Subcutaneous abdominal adipose tissue (tissue), 5 donors: ENCODE measurements around the gene C17orf50.
A peak's percentile ranks its signal among the peaks of the same experiment; 100 is the strongest.

Experiments
- H3K27ac ChIP-seq: one replicate; pipeline ENCODE4 v1.7.0; 2013; ENCODE audit warnings: low read depth, mild to moderate bottlenecking, inconsistent platforms, low read length, moderate library complexity
- H3K27me3 ChIP-seq, 5 donors: one replicate each; pipeline ENCODE4 v1.7.0; 2013; ENCODE audit warnings: low read length in 5 of 5, inconsistent platforms in 1 of 5; ENCODE audit not compliant: control insufficient read depth in 5 of 5, insufficient read depth in 4 of 5
- H3K36me3 ChIP-seq, 5 donors: one replicate each; pipeline ENCODE4 v1.7.0; 2013; ENCODE audit warnings: low read length in 5 of 5; ENCODE audit not compliant: control insufficient read depth in 5 of 5, insufficient read depth in 5 of 5
- H3K4me1 ChIP-seq, 5 donors: one replicate each; pipeline ENCODE4 v1.7.0; 2013; ENCODE audit warnings: low read length in 5 of 5, mild to moderate bottlenecking in 3 of 5, moderate library complexity in 1 of 5; ENCODE audit not compliant: control insufficient read depth in 5 of 5, insufficient read depth in 5 of 5
- H3K4me3 ChIP-seq, 5 donors: one replicate each; pipeline ENCODE4 v1.7.0; 2013; ENCODE audit warnings: low read length in 5 of 5, low read depth in 1 of 5
- H3K9ac ChIP-seq, 5 donors: one replicate each; pipeline ENCODE4 v1.7.0; 2013; ENCODE audit warnings: low read length in 5 of 5, mild to moderate bottlenecking in 4 of 5, moderate library complexity in 3 of 5
- H3K9me3 ChIP-seq, 5 donors: one replicate each; pipeline ENCODE4 v1.7.0; 2013; ENCODE audit warnings: low read length in 5 of 5; ENCODE audit not compliant: control insufficient read depth in 5 of 5
- donor health status: healthy.
- donor health status: healthy.
- donor health status: healthy.
- donor health status: healthy.
- donor health status: healthy.

C17orf50 gene

GRCh38 chr17:35742896-35743477, 17.7 kb upstream of the C17orf50 start:
- Histone ChIP-seq H3K9me3 (no peaks in the 10 kb centered on the region), H3K27ac (no peak overlapping the region), H3K4me1 (peaks cover 0 to 17% (median 9%) of the 10 kb centered on the region in 5 donors), H3K4me3 (no peak overlapping the region), H3K27me3 (peaks cover 4 to 45% (median 25%) of the 10 kb centered on the region in 5 donors), H3K9ac (no peak overlapping the region), H3K36me3 (no peaks in the 10 kb centered on the region)

GRCh38 chr17:35743626-35744328, 16.9 kb upstream of the C17orf50 start:
- Histone ChIP-seq H3K9ac (no peak overlapping the region), H3K36me3 (no peaks in the 10 kb centered on the region), H3K9me3 (no peaks in the 10 kb centered on the region), H3K4me1 (peaks cover 0 to 25% (median 10%) of the 10 kb centered on the region in 5 donors), H3K27ac (no peak overlapping the region), H3K27me3 (peaks cover 4 to 53% (median 28%) of the 10 kb centered on the region in 5 donors), H3K4me3 (no peak overlapping the region)

DNA sequence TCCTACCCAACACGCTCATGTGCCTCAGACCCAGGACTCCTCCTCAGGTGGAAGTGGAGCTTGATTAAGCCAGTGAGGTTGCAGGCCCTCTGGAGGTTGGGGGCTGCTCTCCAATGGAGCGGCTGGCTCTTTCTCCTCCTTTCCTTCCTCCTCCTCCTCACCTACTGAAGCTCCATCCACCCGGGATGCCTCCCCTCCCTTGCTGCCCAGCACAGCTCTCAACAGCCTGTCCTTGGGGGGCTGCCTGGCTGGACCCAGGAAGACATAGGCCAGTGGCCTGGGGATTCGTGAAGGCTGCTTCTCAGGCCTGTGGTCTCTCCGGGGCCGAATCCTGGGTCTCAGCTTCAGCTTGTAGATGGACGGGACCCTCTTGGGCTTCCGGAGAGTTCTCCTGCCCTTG, 15.9 kb upstream of the C17orf50 start:
- peaks cover 4 to 64% (median 38%) of the 10 kb centered on the region in 5 donors for H3K27me3 ChIP-seq
- H3K36me3 ChIP-seq: no peaks in the 10 kb centered on the region
- H3K4me1 ChIP-seq: peaks cover 0 to 32% (median 16%) of the 10 kb centered on the region in 5 donors
- no peaks in the 10 kb centered on the region for H3K9me3 ChIP-seq
- no peak overlapping the region for H3K27ac ChIP-seq
- H3K9ac ChIP-seq: no peak overlapping the region
- no peak overlapping the region for H3K4me3 ChIP-seq

DNA sequence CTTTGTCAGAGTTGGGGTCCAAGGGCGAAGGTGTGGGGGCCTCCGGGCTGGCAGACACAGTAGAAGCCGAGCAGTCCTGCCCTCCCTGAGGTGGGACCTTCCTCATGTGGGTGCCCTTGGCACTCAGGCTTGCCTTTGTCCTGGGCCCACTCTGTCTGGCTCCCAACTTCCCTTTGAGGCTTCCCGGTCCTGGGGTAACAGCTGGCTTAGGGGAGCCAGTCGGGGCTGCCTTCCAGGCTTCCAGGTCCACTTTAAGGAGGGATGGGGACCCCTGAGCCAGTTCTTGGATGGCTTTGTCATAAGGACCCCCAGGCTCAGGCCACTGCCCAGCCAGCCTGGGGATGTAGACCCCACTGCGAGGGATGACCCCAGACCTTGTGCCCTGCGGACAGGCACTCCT, 15.4 kb upstream of the C17orf50 start:
- Histone ChIP-seq H3K36me3 (no peaks in the 10 kb centered on the region), H3K27ac (no peak overlapping the region), H3K9me3 (no peaks in the 10 kb centered on the region), H3K4me1 (peaks cover 0 to 36% (median 21%) of the 10 kb centered on the region in 5 donors), H3K27me3 (peaks cover 4 to 66% (median 40%) of the 10 kb centered on the region in 5 donors), H3K9ac (no peak overlapping the region), H3K4me3 (no peak overlapping the region)

DNA sequence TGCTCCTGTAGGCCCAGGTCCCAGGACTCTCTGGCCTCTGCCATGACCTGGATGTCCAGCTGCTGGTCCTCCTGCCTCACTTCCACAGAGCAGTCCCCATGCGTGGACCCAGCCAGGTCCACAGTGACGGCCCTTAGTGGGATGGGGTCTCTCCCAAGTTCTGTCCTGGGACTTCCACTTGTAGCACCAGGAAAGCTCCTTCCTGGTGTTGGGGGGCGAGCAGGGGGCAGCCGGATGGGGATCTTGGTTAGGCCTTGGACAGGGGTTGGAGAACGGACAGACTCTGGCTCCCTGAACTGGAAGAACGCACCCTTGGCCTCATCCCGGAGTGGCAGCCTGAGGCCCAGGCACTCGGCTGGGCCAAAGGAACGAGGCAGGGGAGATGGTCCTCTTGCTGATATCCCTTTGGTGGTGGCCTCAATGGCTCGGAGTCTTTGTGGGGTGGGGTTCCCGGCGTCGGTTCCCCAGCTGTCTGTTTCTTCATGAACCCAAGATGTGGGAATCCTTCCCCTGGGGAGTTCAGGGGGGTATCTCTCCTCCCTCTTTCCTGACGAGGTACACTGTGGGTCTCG, 14.9 kb upstream of the C17orf50 start:
- H3K27me3 ChIP-seq: peaks cover 3 to 65% (median 41%) of the 10 kb centered on the region in 5 donors
- no peak overlapping the region for H3K27ac ChIP-seq
- no peaks in the 10 kb centered on the region for H3K36me3 ChIP-seq
- H3K4me1 ChIP-seq: peaks cover 0 to 40% (median 27%) of the 10 kb centered on the region in 5 donors
- no peak overlapping the region for H3K9ac ChIP-seq
- H3K4me3 ChIP-seq: no peak overlapping the region
- H3K9me3 ChIP-seq: no peaks in the 10 kb centered on the region

GRCh38 chr17:35747540-35748017, 13.1 kb upstream of the C17orf50 start:
- H3K27me3 ChIP-seq: peaks cover 0 to 53% (median 30%) of the 10 kb centered on the region in 5 donors
- no peak overlapping the region for H3K9ac ChIP-seq
- no peaks in the 10 kb centered on the region for H3K9me3 ChIP-seq
- H3K27ac ChIP-seq: no peak overlapping the region
- H3K4me3 ChIP-seq: no peak overlapping the region
- H3K4me1 ChIP-seq: peaks cover 0 to 46% (median 34%) of the 10 kb centered on the region in 5 donors
- H3K36me3 ChIP-seq: no peaks in the 10 kb centered on the region

DNA sequence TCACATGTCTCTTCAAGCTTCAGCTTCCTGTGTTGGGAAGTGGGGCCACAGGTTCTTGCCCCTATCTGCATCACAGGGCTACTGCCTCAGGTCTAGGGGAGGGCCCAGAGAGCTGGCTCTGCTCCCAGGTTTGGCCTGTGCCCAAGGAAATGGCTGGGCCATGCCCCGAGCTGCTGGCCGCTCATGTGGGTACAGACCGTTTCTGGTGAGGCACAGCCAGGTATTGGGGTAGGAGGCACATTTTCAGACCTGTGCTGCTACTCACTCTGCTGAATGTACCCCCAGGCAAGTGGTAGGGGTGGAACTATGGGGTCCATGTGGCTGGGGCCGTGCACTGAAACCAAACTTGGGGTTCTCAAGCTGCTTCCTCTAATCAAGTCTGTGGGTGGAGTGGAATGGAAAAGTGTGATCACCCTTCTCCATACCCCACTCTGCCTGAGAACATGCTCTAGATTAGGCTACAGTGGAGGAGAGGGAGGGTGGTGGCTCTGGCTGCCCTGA, 12.3 kb upstream of the C17orf50 start:
- H3K9ac ChIP-seq: no peak overlapping the region
- H3K27ac ChIP-seq: no peak overlapping the region
- H3K4me3 ChIP-seq: no peak overlapping the region
- peaks cover 0 to 55% (median 42%) of the 10 kb centered on the region in 5 donors for H3K4me1 ChIP-seq
- H3K27me3 ChIP-seq: peaks cover 0 to 45% (median 26%) of the 10 kb centered on the region in 5 donors
- H3K9me3 ChIP-seq: no peaks in the 10 kb centered on the region
- no peaks in the 10 kb centered on the region for H3K36me3 ChIP-seq

DNA sequence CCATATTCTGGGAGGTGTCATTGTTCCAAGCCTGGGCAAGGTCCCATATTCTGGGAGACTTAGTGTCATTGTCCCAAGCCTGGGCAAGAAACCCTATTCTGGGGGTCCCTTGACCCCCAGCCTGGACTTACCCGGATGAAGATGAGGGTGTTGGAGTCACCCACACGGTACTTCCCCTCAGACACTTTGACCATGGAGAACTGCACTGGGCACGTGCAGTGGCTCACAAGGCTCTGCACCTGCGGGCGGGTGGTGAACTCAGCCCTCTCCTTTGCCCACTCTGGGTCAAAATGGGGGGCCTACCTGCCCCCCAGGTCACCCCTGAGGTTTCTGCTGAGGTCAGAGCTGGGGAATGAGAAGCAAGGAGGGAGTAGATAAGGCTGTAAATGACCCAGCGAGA, 11.7 kb upstream of the C17orf50 start:
- Histone ChIP-seq H3K36me3 (no peaks in the 10 kb centered on the region), H3K27ac (no peak overlapping the region), H3K4me1 (peaks cover 0 to 60% (median 48%) of the 10 kb centered on the region in 5 donors), H3K9ac (no peak overlapping the region), H3K9me3 (no peaks in the 10 kb centered on the region), H3K27me3 (peaks cover 0 to 40% (median 26%) of the 10 kb centered on the region in 5 donors), H3K4me3 (no peak overlapping the region)

- Histone ChIP-seq H3K9me3 (no peaks in the 10 kb centered on the region), H3K27me3 (peaks cover 0 to 40% (median 26%) of the 10 kb centered on the region in 5 donors), H3K9ac (no peak overlapping the region), H3K36me3 (no peaks in the 10 kb centered on the region), H3K27ac (no peak overlapping the region), H3K4me1 (peaks cover 0 to 60% (median 48%) of the 10 kb centered on the region in 5 donors), H3K4me3 (peak overlapping the region in 1 of 5 donors; percentile 5)
These were observed 10.9 kb upstream of the C17orf50 start for GRCh38 chr17:35749560-35750412.
